OCI-LY3 (cell line): ENCODE results near the gene PNPLA2.
A peak's percentile ranks its signal among the peaks of the same experiment; 100 is the strongest.

Experiments used
- H2AFZ ChIP-seq: fragments of 200-600, 300-600 bp; shearing (Covaris generic); 2 replicates; pipeline ENCODE4 v1.6.0; 2014; ENCODE audit warnings: antibody characterized with exemption, low read depth, low read length
- H3K27ac ChIP-seq: fragments of 200-600, 300-600 bp; sonication (generic); 2 replicates; pipeline ENCODE4 v1.5.1; 2014; ENCODE audit warnings: mild to moderate bottlenecking, low read length, moderate library complexity, mixed read lengths
- H3K27me3 ChIP-seq: fragments of 200-600, 300-600 bp; sonication (generic); 2 replicates; pipeline ENCODE4 v1.6.1; 2014; ENCODE audit warnings: low read depth, low read length, mixed read lengths
- H3K36me3 ChIP-seq: fragments of 200-600, 300-600 bp; sonication (generic); replicated peaks from 2 replicates; pipeline ENCODE3; 2014; ENCODE audit warnings: low read depth, low read length, mixed read lengths
- H3K4me1 ChIP-seq: fragments of 300-600, 200-600 bp; sonication (generic); 2 replicates; pipeline ENCODE4 v1.6.1; 2014; ENCODE audit warnings: low read length, mixed read lengths
- H3K4me2 ChIP-seq: fragments of 200-600, 300-600 bp; sonication (generic); 2 replicates; pipeline ENCODE4 v1.6.1; 2014; ENCODE audit warnings: low read length, mixed read lengths
- H3K4me3 ChIP-seq: fragments of 300-600, 200-600 bp; sonication (generic); 2 replicates; pipeline ENCODE4 v1.5.1; 2014; ENCODE audit warnings: antibody characterized with exemption, mild to moderate bottlenecking, low read length, moderate library complexity
- H3K79me2 ChIP-seq: fragments of 300-600, 200-600 bp; shearing (Covaris generic); 2 replicates; pipeline ENCODE4 v1.6.1; 2014; ENCODE audit warnings: mild to moderate bottlenecking, low read length, mixed read lengths
- H3K9ac ChIP-seq: fragments of 300-600, 200-600 bp; shearing (Covaris generic); 2 replicates; pipeline ENCODE4 v1.6.0; 2014; ENCODE audit warnings: mild to moderate bottlenecking, low read length, moderate library complexity
- H3K9me3 ChIP-seq: fragments of 200-600, 300-600 bp; shearing (Covaris generic); 2 replicates; pipeline ENCODE4 v1.6.1; 2014; ENCODE audit warnings: low read length, mixed read lengths; ENCODE audit not compliant: insufficient read depth
- H4K20me1 ChIP-seq: fragments of 200-600, 300-600 bp; sonication (generic); 2 replicates; pipeline ENCODE4 v1.6.1; 2016; ENCODE audit warnings: low read length, mixed read lengths; ENCODE audit not compliant: insufficient read depth
- EZH2phosphoT487 ChIP-seq: fragments of 200-600 bp; shearing (Covaris generic); IDR thresholded peaks from 2 replicates; pipeline ENCODE4 v1.6.1; 2018; ENCODE audit warnings: antibody characterized with exemption, mixed run types, low read depth
- TF ChIP-seq, protein P1 (sequence below): fragments of 200-600, 300-600 bp; sonication (generic); IDR thresholded peaks from 2 replicates; pipeline ENCODE4 v1.5.1; 2014; ENCODE audit warnings: antibody characterized with exemption, low read length, low read depth

PNPLA2 gene

DNA sequence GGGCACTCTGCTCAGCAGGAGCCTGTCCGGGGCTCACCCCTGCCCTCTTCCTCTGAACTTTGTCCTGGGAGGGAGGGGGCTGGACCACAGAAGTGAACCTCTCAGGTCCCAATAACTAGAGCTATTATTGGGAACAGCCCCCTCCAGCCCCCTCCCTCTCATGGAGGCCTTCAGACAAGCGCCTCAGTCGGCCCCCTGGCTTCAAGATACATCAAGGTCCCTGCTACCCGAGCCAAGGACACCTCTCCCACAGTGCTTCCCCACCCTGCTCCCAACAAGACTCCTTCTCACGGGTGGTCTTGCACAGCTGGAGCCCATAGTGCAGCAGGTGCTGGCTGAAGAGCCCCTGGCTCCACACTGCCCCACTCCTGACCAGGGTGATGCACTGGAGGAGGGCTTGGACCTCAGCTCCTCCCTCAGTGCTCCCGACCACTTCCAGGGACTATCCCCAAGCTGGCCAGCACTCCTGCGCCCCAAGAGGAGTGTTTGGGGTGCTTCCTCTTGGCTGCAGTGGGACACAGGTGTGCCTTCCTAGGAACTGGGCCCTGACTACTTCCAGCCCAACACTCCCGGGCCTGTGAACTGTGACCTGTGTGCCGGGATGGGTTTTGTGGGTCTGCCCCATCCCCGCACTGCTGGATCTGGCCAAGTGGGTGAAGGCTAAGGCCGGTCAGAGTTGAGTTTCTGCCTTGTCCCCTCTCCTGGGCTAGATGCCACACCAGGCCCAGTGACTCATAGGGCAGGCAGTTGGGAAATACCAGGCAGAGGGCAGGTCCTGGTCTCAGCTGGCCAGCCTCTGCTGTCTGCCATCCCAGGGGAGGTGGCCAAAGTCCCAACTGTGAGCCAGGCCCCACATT, 2.2 kb downstream of the PNPLA2 start:
- H3K4me1 ChIP-seq, result peaks cover 15% of the 10 kb centered on the region
- TF ChIP-seq, protein P1, sequence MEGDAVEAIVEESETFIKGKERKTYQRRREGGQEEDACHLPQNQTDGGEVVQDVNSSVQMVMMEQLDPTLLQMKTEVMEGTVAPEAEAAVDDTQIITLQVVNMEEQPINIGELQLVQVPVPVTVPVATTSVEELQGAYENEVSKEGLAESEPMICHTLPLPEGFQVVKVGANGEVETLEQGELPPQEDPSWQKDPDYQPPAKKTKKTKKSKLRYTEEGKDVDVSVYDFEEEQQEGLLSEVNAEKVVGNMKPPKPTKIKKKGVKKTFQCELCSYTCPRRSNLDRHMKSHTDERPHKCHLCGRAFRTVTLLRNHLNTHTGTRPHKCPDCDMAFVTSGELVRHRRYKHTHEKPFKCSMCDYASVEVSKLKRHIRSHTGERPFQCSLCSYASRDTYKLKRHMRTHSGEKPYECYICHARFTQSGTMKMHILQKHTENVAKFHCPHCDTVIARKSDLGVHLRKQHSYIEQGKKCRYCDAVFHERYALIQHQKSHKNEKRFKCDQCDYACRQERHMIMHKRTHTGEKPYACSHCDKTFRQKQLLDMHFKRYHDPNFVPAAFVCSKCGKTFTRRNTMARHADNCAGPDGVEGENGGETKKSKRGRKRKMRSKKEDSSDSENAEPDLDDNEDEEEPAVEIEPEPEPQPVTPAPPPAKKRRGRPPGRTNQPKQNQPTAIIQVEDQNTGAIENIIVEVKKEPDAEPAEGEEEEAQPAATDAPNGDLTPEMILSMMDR, result no peak
- TF ChIP-seq EZH2phosphoT487, result no peak
- peak overlapping the region; percentile 99 for H3K4me2 ChIP-seq
- H4K20me1 ChIP-seq, result peaks cover 16% of the 10 kb centered on the region
- no peak overlapping the region for H3K27ac ChIP-seq
- H2AFZ ChIP-seq, result no peak overlapping the region
- H3K9ac ChIP-seq, result peak overlapping the region; percentile 86
- peaks cover 11% of the 10 kb centered on the region for H3K36me3 ChIP-seq
- peak overlapping the region; percentile 86 for H3K4me3 ChIP-seq
- peaks cover 11% of the 10 kb centered on the region; the same call in 1 of the 2 replicates for H3K79me2 ChIP-seq
- H3K27me3 ChIP-seq, result no peaks in the 10 kb centered on the region
- H3K9me3 ChIP-seq, result no peaks in the 10 kb centered on the region

DNA sequence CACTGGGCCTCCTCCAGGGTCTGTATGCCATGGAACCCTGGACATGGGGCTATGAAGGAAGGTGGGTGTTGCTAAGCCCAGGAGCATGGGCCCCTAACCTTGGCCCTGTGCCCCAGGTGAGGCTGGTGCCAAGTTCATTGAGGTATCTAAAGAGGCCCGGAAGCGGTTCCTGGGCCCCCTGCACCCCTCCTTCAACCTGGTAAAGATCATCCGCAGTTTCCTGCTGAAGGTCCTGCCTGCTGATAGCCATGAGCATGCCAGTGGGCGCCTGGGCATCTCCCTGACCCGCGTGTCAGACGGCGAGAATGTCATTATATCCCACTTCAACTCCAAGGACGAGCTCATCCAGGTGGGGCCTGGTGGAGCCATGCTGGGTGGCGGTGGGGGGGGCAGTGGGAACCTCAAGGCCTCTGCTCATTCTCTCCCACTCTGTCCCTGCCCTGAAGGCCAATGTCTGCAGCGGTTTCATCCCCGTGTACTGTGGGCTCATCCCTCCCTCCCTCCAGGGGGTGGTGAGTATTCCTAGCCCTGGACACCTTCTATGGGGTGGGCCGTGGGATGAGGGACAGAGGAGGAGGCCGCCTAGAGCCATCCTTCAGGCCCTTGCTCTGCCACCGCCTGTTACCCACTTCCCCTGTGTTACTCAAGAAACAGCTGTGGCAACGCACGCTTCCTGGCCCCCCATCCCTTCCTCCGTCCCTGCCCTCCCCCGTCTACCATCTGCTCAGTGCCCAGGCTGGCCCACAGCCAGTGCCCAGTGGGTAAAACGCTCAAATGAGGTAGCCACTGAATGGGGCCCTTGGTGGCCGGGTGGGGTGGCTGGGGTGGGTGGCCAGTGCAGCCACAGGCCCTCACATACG, 3.0 kb downstream of the PNPLA2 start:
- H3K27me3 ChIP-seq, result no peaks in the 10 kb centered on the region
- H3K79me2 ChIP-seq, result peaks cover 11% of the 10 kb centered on the region; the same call in 1 of the 2 replicates
- peaks cover 16% of the 10 kb centered on the region for H4K20me1 ChIP-seq
- no peak overlapping the region for H3K4me2 ChIP-seq
- peaks cover 23% of the 10 kb centered on the region for H3K4me1 ChIP-seq
- H3K36me3 ChIP-seq, result peaks cover 11% of the 10 kb centered on the region
- no peak overlapping the region for H3K4me3 ChIP-seq
- H3K27ac ChIP-seq, result no peak overlapping the region
- H3K9ac ChIP-seq, result no peak overlapping the region
- no peaks in the 10 kb centered on the region for H3K9me3 ChIP-seq
- no peak for TF ChIP-seq EZH2phosphoT487
- TF ChIP-seq, protein P1, result no peak
- H2AFZ ChIP-seq, result no peak overlapping the region

DNA sequence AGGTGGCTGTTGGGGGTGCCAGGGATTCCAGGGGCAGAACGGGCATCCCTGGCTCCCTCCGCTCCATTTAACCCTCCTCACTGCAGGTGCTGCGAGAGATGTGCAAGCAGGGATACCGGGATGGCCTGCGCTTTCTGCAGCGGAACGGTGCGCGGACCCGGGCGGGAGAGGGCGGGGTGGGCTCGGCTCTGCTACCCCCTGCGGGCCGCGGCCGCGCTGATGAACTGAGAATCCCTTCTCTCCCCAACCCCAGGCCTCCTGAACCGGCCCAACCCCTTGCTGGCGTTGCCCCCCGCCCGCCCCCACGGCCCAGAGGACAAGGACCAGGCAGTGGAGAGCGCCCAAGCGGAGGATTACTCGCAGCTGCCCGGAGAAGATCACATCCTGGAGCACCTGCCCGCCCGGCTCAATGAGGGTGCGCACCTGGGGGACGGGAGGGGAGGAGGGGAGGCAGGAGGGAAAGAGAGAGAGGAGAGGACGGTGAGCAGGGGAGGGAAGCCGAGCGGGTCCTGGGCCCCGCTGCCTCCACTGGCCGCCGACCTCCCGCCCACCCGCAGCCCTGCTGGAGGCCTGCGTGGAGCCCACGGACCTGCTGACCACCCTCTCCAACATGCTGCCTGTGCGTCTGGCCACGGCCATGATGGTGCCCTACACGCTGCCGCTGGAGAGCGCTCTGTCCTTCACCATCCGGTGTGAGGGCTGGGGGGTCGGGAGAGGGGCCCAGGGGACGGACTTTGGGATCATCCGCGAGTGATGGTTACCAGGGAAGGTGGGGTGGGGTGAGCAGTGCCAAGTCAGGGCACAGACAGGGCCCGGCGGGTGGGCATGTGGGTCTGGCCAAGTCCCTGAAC, 5.0 kb downstream of the PNPLA2 start:
- H4K20me1 ChIP-seq, result peaks cover 16% of the 10 kb centered on the region
- no peak overlapping the region for H3K4me3 ChIP-seq
- H3K79me2 ChIP-seq, result peaks cover 11% of the 10 kb centered on the region; the same call in 1 of the 2 replicates
- peaks cover 11% of the 10 kb centered on the region for H3K36me3 ChIP-seq
- no peaks in the 10 kb centered on the region for H3K27me3 ChIP-seq
- H3K9me3 ChIP-seq, result no peaks in the 10 kb centered on the region
- no peak overlapping the region for H3K9ac ChIP-seq
- TF ChIP-seq, protein P1, result no peak
- TF ChIP-seq EZH2phosphoT487, result no peak
- H2AFZ ChIP-seq, result no peak overlapping the region
- H3K27ac ChIP-seq, result no peak overlapping the region
- H3K4me1 ChIP-seq, result peaks cover 32% of the 10 kb centered on the region
- no peak overlapping the region for H3K4me2 ChIP-seq
